Activated CD4-positive, alpha-beta T cell treated with anti-CD3 and anti-CD28 coated beads, Interleukin-2, Interleukin-6, amounts not matched to agents 100 ng/mL and 50 ng/mL, durations not matched to agents 16 hours and 8 hours (primary cell): ENCODE measurements around the gene AP5Z1.

ENCODE experiments used
- DNase-seq: peaks from one replicate; pipeline ENCODE4 v3.0.0-alpha.2; 2020

The AP5Z1 gene

DNA sequence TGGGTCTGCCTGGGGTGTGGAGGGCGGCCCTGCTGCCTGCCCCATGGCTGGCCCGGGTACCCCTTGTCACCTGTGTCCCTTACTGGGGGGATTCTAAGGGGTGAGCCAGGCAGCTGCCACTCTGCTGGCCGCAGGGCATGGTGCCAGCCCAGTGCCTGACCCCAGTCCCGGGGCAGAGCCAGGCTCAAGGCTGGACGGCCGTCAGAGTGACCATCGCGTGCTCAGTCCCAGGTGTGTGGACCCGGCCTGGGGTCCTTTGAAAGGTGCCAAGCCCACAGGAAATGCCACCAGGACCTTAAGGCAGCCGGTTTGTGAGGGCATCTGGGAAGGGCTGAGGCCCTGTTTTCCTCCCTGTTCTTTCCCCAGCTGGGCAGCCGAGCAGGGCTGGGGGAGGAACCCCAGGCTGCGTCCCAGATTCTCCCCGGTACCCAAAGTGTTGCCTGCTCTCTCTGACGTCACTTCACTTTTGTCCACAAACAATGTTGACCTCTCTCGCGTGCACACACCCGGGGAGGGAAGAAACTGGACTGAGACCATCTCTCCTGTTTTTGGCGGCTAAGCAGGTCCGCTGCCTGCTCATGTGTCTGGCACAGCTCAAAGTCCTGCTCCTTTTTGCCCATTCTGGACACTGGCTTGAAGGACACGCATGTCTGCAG lies 48.8 kb downstream of the AP5Z1 start:
- no peak for DNase-seq

DNA sequence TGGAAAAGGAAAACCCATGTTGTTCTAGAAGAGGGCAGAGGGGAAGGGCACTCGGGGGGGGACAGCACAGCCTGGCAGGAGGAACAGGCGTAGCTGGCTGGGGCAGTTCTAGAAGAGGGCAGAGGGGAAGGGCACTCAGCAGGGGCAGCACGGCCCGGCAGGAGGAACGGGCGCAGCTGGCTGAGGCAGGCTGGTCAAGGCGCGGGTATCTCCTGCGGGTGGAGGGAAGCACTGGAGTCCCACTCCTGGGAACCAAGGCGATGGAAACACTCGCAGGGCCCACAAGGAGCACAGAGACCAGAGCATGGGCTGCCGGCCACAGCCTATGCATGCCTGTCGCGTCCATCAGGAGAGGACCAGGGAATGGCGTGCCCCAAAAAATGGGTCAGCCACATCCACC lies 49.7 kb downstream of the AP5Z1 start:
- DNase-seq: no peak

DNA sequence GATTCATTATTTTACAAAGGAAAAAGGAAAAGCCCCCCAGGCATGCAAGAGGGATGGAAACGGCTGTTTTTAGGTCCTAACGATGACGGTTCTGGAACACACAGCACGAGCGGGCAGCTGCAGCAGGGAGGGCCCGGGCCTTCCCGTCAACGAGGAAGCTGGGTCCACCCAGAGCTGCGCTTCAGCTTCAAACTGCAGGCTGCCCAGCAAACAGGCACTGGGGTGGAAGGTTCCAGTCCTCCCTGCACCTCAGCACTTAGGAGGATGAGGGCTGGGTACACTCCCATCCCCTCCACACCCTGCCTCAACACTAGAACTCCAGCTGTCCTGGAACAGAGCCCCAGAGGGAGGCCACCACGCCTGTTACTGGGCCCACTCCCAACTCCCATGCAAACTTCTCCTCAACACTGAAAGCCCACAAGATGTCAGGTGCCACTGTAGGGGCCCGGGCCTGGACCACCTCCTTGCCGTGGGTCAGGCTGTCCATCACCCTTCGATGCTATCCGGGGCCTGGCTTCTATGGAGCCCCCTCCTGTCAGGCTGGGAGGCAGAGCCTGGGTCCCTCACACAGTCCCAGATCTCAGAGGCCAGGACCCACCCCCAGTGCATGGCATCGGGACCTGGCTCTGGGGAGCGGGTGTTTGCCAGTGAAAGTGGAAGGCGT lies 53.4 kb downstream of the AP5Z1 start:
- no peak for DNase-seq

DNA sequence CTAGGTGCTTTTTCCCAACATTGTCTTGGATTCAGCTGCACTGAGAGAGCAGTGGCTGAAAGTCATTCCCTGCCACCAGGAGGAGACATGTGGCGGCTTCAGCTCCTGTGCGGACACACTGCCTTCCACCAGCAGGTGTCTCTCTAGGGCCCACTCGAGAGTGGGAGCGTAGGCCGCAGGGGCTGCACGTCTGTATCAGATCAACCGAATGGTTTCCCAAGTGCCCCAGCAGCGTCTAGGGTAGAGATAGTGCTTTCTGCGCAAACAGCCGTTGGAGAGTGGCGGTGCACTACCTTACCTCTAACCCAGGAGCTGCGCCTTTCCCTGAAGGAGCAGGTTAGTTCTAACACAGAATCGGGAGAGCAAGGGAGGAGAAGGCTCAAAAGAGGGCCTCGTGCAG lies 54.8 kb downstream of the AP5Z1 start:
- peak; percentile 74 for DNase-seq

DNA sequence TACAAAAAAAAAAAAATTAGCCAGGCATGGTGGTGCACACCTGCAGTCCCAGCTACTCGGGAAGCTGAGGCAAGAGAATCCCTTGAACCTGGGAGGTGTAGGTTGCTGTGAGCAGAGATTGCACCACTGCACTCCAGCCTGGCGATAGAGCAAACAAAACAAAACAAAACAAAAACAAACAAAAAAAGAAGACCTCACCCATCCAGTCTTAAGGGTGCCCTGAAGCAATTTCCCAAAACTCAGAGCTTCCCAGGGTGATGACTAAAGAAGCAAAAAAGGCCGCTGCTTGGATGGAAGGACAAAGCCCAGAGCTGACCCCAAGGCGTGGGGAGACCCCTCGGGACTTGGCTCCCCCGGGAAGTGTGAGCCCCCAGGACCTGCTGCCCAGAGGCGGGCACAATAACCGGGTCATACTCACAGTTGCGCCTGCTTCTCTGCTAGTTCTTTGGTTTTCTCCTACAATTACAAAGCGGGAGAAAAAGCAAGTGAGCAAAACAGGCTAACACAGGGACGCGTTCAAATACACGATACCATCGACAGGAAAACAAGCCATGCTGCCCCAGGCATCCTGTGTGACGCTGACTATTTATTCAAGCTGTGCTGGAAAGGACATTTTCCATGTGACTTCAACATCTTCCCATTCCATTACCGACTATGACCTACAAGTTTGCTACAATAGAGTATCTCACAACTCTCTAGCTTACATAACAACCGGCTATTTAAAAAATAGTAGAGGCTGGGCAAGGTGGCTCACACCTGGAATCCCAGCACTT lies 56.5 kb downstream of the AP5Z1 start:
- no peak for DNase-seq

DNA sequence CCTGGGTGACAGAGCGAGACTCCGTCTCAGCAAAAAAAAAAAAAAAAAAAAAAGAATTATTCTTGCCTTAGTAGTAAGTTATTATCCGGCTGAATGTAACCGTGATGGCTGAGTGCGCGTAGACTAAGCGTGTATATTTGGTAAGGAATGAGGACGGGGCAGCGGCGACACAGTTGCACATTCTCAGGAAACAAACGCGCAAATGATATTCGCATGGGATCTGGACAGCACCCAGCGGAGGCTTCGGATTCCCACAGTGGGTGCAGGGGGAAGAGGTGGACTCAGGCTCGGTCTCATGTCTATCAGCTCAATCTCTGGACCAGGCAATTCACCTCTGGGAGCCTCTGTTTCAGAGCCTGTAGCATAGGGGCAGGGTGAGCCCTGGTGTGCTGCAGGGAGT lies 57.3 kb downstream of the AP5Z1 start:
- no peak for DNase-seq

DNA sequence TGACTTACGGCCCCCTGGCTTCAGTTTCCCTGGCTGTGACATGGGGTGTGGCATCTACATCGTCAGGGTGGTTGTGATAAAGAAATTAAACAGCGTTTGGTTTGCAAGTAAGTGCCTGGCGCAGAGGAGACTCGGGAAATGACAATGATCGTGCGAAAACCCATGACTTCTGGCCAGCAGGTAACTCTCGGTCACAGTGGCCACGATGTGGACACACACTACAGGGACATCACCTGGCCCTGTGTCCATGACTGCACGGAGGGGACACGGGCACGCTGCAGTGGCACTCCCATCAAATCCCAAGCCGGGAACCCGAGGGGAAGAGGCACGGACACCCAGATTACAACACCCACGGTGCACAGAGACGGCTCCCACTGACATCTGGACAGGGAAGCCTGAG lies 57.8 kb downstream of the AP5Z1 start:
- no peak for DNase-seq

DNA sequence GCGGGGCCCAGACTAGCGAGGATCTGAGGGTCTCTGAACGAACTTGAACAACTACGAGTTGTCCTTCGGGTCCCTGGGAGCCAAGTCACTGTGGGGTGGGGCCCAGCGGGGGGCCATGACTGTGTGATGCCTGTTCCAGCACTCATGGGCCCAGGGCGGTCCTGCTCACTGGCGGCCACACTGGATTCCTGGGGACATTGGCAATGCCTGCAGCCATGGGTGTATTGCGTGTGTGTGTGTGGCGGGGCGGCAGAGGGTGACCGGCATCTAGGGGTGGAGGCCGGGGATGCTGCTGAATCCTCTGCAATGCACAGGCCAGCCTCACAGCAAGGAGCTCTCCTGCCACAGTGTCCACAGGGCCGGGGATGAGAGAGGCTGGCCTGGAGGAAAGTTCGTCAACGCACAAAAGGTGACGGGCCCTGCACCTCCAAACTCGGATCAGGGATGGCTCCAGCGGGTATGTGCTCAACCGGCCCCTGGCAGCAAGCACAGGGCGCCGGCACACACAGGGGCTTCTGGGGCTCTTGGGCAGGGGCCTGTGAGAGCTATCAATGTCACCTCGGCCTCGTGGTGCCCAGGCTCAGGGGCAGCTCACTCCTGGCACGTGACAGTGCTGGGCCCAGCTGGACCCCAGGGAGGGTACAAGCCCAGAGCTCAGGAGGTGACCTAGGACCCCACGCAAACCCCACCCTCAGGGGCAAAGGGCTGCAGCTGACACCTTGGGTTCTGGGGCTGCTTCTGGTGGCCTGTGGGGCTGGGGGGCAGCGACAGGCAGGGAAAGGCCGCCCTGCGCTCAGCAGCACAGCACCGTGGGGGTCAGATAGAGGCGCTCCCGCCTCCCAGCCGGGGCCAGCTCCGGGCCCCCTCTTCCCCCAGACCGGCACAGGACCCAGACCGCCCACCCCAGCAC lies 58.5 kb downstream of the AP5Z1 start:
- no peak for DNase-seq

DNA sequence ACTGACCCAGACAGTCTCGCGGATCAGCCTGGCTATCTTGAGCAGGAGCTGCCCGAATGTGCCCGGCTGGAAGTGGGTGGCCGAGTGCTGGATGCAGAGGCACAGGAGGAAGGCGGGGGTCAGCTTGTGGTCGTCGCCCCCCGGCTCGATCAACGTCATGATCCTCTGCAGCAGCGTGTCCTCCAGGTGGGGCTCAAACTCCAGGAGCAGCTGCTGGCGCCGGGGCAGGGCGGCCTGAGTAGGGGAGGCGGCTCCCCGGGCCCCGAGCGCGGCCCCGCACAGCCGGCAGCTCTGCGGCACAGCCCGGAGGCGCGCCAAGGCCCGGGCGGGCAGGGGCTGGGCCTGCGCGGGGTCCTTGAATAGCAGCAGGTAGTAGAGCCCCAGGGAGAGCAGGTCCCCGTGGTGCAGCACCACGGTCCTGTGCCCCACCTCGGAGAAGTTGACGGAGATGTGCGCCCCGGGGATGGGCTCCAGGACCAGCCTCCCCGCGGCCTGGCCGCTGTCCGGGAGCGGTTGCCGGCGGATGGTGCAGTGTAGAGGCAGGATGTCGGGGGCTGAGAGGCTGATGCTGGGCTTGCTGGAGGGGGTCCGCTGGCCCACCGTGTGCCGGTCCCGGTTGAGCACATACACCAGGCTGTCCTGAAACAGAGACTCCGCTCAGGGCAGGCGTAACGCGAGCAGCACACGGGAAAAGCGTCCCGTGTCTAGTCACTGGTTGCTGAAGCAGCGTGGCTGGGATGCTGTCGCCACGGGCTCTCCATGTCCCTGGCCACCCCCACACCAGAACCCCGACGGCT lies 59.4 kb downstream of the AP5Z1 start:
- DNase-seq: no peak

DNA sequence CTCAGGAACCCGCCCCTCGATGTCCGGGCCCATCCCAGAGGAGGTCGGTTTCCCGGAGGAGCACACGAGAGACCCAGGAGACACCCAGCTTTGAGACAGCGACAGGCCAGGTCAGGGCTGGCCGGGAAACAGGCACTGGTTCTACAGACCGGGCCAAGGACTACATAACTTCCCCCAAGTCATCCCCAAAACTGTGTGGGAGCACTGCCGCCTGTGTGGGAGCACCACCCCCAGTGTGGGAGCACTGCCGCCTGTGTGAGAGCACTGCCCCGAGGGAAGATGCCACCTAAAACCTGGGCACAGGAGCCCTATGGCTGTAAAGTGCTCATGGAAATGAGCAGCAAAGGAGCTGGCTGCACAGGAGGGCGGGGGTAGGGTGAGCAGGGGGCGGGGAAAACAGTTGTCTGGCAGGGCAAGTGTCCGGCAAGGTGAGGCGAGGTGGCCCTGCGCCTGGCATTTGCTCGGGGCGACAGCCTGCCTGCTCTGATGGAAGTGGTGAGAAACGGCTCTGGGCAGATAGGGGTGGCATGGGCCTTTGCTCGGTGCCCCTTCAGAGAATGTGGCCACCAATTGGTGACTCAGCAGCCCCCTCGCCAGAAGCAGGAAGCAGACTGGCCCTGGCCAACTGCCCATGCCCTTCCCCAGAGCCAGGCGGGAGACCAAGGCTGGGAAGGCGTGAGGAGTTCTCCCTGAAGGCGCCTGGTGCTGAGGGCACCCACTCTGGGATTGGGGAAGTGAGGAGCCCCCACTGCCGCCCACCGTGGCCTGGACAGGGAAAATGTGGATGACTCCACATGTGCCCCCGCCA lies 60.2 kb downstream of the AP5Z1 start:
- DNase-seq: no peak

DNA sequence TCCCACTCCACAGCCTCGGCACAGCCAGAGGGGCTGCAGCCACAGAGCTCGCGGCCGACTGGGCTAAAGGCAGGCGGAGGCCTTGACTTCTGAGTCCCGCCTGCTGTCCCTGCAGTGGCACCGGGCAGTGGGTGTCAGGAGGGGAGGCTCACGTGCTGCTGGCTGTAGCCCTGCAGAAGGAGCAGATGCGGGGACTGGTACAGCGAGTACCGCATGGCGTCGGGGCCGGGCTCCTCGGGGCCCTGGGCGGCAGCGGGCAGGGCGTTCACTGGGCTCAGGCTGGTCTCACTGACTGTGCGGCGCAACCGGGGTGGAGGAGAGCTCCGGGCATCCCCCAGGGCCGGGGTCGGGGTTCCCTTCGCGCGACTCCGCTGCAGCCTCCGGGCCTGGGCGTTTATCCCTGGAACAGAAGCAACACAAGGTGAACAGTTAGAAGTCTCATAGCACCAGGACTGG lies 60.8 kb downstream of the AP5Z1 start:
- no peak for DNase-seq

DNA sequence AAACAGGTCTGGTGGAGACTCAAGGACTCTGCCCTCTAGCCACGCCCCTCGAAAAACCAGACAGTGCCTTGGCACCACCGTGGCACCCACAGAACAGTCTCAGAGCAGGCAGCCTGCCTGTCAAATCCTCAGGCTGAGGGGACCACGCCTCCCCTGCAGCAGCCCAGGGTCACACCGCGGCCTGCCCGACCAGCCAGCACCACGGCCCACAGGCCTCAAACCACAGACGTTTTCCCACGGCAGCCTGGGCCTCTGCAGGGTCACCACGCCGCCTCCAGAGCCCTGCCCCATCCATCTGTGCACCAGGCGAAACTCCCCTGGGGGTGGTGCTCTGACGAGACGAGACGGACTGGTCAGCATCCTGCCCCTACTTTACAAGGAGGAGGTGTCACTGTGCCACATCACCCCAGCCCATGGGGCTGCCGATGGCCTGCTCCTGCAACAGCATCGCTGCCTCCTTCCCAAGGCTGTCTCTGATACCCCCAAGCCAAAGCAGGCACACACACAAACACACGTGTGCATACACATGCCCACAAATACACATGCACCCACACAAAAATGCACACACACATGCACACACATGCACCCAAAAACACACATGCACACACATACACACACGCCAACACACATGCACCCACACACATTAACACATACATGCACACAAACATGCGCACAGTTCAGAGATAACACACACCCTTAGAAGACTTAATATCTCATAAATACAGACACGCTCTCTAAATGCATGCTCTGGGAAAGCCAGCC lies 61.8 kb downstream of the AP5Z1 start:
- DNase-seq: no peak

DNA sequence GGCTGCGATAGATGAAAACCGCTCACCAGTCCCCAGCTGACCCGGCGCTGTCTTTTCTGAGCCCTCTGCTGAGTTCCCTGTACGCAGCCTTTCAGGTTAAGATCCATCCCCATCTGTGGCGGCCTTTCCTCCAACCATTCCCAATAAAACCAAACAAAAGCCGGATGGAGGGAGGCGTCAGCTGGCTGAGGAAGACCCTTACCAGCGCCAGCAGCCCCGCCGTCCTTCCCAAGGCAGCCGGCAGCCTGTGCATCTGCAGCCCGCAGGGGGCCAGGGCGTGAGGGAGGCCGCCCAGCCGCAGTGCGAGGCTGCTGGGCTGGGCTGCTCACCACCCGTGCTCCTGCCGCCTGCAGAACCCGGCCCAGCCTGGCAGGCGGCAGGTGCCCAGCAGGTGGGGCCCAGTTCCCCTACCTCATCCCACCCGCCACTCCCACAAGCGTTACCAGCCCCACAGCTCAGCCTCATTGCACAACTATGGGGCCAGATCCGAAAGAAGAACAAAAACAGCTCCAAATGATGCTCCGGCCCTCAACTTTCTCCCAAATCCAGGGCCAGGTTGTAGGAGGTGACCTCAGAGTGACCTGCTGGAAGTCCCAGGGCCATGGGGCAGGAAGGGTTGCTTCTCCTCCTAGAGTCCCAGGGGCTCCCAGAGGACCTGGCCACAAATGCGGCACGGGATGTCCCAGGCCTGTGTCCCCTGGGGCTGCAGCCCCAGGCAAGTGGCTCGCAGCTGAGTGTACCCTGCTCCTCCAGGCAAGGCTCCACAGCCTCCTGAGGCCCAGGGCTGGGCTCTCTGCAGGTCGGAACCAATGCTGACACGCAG lies 62.6 kb downstream of the AP5Z1 start:
- no peak for DNase-seq

DNA sequence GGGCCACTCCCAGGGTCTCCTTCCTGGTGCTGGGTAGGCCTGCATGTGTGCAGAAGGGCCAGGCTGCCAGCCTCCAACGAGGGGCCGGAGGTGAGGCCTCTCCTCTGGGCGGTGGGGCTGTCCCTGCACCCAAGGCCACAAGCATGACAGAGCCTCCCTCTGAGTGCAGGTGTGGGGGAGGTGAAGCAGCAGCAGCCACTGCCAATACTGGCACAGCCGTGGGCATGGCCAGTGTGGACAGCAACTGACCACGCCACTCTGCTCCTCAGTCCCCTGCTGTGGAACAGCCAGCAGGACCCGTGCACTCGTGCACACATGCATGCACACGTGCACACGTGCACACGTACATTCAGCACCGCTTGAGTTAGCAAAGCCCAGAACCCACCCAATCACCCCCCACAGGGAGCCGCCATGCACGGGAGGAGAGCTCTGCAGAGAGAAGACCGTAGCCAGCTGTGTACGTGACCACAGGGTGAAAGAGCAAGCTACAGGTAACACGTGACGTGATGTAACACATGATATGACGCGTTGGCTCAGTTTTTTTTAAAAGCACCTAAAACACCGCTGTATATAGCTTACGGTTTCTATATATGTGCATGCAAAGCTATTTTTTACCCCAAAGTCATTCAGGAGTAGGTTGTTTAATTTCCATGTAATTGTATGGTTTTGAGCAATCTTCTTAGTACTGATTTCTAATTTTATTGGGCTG lies 63.4 kb downstream of the AP5Z1 start:
- DNase-seq: no peak

DNA sequence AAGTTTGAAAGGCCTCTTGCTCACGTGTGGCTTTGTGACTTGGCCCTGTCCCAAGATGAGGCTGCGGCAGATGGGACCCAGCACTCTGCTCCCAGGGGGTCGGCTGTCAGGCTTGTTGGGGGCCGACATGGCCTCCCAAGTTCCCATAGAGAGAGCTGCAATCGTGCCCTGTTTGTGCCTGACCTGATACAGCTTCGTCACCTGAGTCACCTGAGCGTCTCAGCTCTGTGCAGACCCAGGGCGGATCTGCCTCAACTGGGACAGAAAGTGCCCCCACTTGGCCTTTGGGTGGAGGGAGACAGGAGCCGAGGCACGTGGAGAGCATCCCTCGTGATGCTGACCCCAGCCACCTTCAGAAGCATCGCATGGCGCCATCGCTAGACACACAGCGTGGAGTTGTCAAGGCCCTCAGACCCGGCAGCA lies 64.7 kb downstream of the AP5Z1 start:
- DNase-seq: no peak
